ENCODE results near the gene CEL. TPM values are rescaled to one million over a fixed set of nuclear protein-coding genes. Genes with fewer than 3 reads are reported as not detected.

CEL gene
- total and polyA plus RNA-seq, 2 donors (not counting 3 experiments of a cell fraction or from before 2014, with no cell fraction given): 0.92 to 1.1 TPM

DNA sequence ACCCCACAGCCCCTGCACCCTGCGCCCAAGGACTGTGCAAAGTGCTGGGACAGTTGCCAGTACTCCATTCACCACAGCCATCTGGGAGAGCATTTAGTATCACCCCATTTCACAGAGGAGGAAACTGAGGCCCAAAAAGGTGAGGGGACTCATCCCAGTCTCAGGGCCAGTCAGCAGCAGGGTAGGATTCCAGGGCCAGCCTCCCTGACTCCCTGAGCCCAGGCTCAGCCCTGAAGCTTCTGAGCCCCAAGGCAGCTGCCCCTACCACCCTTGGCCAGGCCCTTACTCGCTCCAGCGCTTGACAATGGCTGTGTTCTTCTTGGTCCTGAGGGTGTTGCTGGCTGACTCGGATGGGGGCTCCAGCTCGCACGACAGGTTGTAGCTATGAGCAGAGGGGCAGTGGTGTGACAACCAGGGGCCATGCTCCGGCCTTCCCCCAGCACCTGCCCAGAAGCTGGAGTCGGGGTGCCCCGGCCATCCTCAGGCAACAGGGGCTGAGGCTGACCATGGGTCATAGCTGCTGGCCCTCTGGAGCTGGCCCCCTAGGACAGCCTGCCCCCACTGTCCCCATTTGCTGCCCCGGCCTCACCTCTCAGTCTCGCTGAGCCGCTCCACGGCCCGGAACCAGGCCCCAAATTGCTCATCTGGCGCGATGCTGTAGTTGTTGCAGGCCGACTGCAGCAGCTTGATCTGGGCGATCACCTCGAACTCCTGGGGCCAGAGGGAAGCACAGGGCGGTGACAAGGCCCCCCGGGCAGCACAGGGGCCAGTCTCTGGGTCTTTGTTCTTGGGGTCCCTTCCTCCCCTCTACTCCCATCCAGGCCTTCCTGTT, 40.6 kb downstream of the CEL start:
- Histone ChIP-seq H4K20me1 (replicated peaks; ENCODE audit: control insufficient read depth, extremely low read depth, insufficient read depth, low read length) (no peaks in the 10 kb centered on the region), H2AFZ (ENCODE audit: low read depth, low read length) (no peak overlapping the region), H3K9me3 (replicated peaks; ENCODE audit: control insufficient read depth, insufficient read depth, low read length) (no peaks in the 10 kb centered on the region), H3K36me3 (ENCODE audit: control insufficient read depth in 2 of 2, extremely low read depth in 1 of 2, insufficient read depth in 2 of 2, low read length in 2 of 2) (peaks cover 13 to 75% of the 10 kb centered on the region in 2 experiments), H3K27ac (ENCODE audit: insufficient read depth, low read depth, low read length) (no peak overlapping the region), H3K9ac (replicated peaks; ENCODE audit: extremely low read depth, insufficient read depth, low read length) (no peak overlapping the region), H3K27me3 (ENCODE audit: control insufficient read depth in 2 of 2, insufficient read depth in 2 of 2, low read length in 2 of 2) (no peaks in the 10 kb centered on the region), H3K9me1 (replicated peaks; ENCODE audit: control insufficient read depth, extremely low read depth, insufficient read depth, low read length) (no peaks in the 10 kb centered on the region), H3K4me1 (ENCODE audit: control insufficient read depth, extremely low read depth, insufficient read depth, low read length) (no peaks in the 10 kb centered on the region), H3K79me2 (ENCODE audit: control insufficient read depth, insufficient read depth, low read length) (no peaks in the 10 kb centered on the region), H3K4me2 (ENCODE audit: insufficient read depth, low read length) (no peak overlapping the region), H3K4me3 (replicated peaks in 1 of 3; ENCODE audit: insufficient read depth in 1 of 3, low read depth in 1 of 3, low read length in 3 of 3) (no peak overlapping the region)
- DNase-seq (ENCODE audit: low read depth, low spot score) (no peak), FAIRE-seq (no peak)
- dilution Hi-C loops (cut with MboI; ENCODE audit: extremely low pct_ligation_motif_present, low sequenced_read_pairs): no loop called here
- BruUV-seq (replicated peaks): no TSS peak
- ChIA-PET POLR2A (no interaction called here), CTCF (interaction anchor here (1.2 to 3.5 kb wide), 6 partner anchors 11 to 78 kb away, joined by 3 to 147 read pairs (median 6); no protein-coding TSS in a partner anchor)
- TF ChIP-seq GATA2 (IDR thresholded peaks at IDR 0.05; ENCODE audit: insufficient read depth, insufficient read length, low read depth, low read length): no peak
- no peak for TF ChIP-seq FOS (IDR thresholded peaks at IDR 0.05; ENCODE audit: borderline replicate concordance, insufficient read depth, low read length)
- no peak for TF ChIP-seq POLR2AphosphoS5 (IDR thresholded peaks at IDR 0.05; ENCODE audit: insufficient read depth, low read depth, low read length)
- no peak for TF ChIP-seq EZH2 (IDR thresholded peaks at IDR 0.05; ENCODE audit: borderline replicate concordance, low read depth, low read length, severe bottlenecking)
- TF ChIP-seq MYC (IDR thresholded peaks at IDR 0.05; ENCODE audit: low read depth, low read length): no peak
- TF ChIP-seq CTCF (IDR thresholded peaks at IDR 0.05; ENCODE audit: extremely low read depth in 1 of 2, insufficient read depth in 1 of 2, low read depth in 1 of 2, low read length in 2 of 2): no peak
- no peak for TF ChIP-seq JUN (IDR thresholded peaks at IDR 0.05; ENCODE audit: borderline replicate concordance, insufficient read depth, insufficient read length, low read depth)
- no peak for TF ChIP-seq MAX (IDR thresholded peaks at IDR 0.05; ENCODE audit: insufficient read depth, insufficient read length)
- TF ChIP-seq POLR2A (IDR thresholded peaks at IDR 0.05; ENCODE audit: low read depth, low read length): no peak
- intact Hi-C loops (cut with micrococcal nuclease): loop anchor here (1.0 kb wide), 4 partner anchors 42 to 78 kb away; no protein-coding TSS in a partner anchor

Data from endothelial cell of umbilical vein (primary cell).